ENCODE results near the gene RNLS. TPM values are rescaled to one million over a fixed set of nuclear protein-coding genes. Genes with fewer than 3 reads are reported as not detected.

The RNLS gene
- polyA plus RNA-seq, 3 donors from 2014 or later: 4.8 to 7.0 (median 6.4) TPM

GRCh38 chr10:88386204-88386788, 196.8 kb downstream of the RNLS start:
- Mint-ChIP-seq H3K36me3 (no peaks in the 10 kb centered on the region), H3K4me3 (peak overlapping the region in 4 of 5 donors; percentile 55 to 75 (median 63)), H3K4me1 (peaks cover 13 to 21% of the 10 kb centered on the region in 2 donors), H3K9me3 (peaks cover 0 to 2% (median 0%) of the 10 kb centered on the region in 6 donors), H3K27me3 (ENCODE audit: low read depth in 3 of 3) (peaks cover 0 to 4% (median 0%) of the 10 kb centered on the region in 3 donors), H3K27ac (peak overlapping the region in 4 of 6 donors; percentile 11 to 74 (median 38))
- no peak for DNase-seq

DNA sequence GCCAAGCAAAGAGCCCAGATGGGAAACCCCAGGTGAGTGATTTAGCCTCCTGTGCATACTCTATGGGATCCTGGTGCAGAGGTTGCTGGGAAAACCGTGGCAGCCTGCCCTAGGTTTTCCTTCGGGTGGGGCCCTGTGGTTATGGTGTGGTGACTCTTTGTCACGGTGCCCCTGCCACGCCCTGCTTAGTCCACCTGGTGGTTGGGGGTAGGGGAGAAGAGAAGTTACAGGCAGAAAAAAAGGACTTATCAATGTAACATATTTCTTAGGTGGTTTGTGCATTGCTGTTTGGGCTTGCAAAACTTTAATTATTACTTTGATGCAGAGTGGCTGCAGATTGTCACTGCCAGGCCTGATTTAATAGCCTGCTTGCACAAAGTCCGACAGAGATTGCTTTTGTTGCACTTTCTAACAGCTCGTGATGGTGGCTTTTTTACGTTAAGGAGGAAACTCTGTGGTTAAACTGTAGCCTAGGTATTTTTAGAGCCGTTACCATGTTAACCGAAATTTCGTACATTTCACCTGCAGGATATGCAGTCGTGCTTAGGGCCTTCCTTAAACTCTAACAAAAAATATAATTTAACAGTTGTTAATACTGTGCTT, 197.4 kb downstream of the RNLS start:
- Mint-ChIP-seq H3K9me3 (peaks cover 0 to 2% (median 0%) of the 10 kb centered on the region in 6 donors), H3K27ac (peak overlapping the region in 5 of 6 donors; percentile 32 to 71 (median 51)), H3K4me1 (peaks cover 13 to 21% of the 10 kb centered on the region in 2 donors), H3K36me3 (no peaks in the 10 kb centered on the region), H3K27me3 (ENCODE audit: low read depth in 3 of 3) (peaks cover 0 to 4% (median 0%) of the 10 kb centered on the region in 3 donors), H3K4me3 (peak overlapping the region; percentile 55 to 75 (median 65))
- DNase-seq: peak; percentile 28 to 54 (median 42)

GRCh38 chr10:88383276-88383675, 199.8 kb downstream of the RNLS start:
- H3K9me3 Mint-ChIP-seq: peaks cover 0 to 2% (median 0%) of the 10 kb centered on the region in 6 donors
- no peaks in the 10 kb centered on the region for H3K36me3 Mint-ChIP-seq
- H3K4me3 Mint-ChIP-seq: no peak overlapping the region
- DNase-seq: no peak
- peaks cover 7 to 18% of the 10 kb centered on the region in 2 donors for H3K4me1 Mint-ChIP-seq
- no peak overlapping the region for H3K27ac Mint-ChIP-seq
- peaks cover 0 to 4% (median 0%) of the 10 kb centered on the region in 3 donors for H3K27me3 Mint-ChIP-seq (ENCODE audit: low read depth in 3 of 3)

GRCh38 chr10:88382699-88383098, 200.4 kb downstream of the RNLS start:
- no peaks in the 10 kb centered on the region for H3K36me3 Mint-ChIP-seq
- peaks cover 0 to 4% (median 0%) of the 10 kb centered on the region in 3 donors for H3K27me3 Mint-ChIP-seq (ENCODE audit: low read depth in 3 of 3)
- no peak overlapping the region for H3K4me3 Mint-ChIP-seq
- peaks cover 7 to 18% of the 10 kb centered on the region in 2 donors for H3K4me1 Mint-ChIP-seq
- no peak overlapping the region for H3K27ac Mint-ChIP-seq
- H3K9me3 Mint-ChIP-seq: peaks cover 0 to 2% (median 0%) of the 10 kb centered on the region in 6 donors
- no peak for DNase-seq

- H3K4me1 Mint-ChIP-seq: peaks cover 0 to 7% of the 10 kb centered on the region in 2 donors
- H3K27ac Mint-ChIP-seq: no peak overlapping the region
- peaks cover 0 to 2% (median 0%) of the 10 kb centered on the region in 6 donors for H3K9me3 Mint-ChIP-seq
- H3K36me3 Mint-ChIP-seq: no peaks in the 10 kb centered on the region
- DNase-seq: no peak
- H3K4me3 Mint-ChIP-seq: no peak overlapping the region
- H3K27me3 Mint-ChIP-seq (ENCODE audit: low read depth in 3 of 3): peaks cover 0 to 1% (median 0%) of the 10 kb centered on the region in 3 donors
Measured at GRCh38 chr10:88379575-88379974, 203.5 kb downstream of the RNLS start.

DNA sequence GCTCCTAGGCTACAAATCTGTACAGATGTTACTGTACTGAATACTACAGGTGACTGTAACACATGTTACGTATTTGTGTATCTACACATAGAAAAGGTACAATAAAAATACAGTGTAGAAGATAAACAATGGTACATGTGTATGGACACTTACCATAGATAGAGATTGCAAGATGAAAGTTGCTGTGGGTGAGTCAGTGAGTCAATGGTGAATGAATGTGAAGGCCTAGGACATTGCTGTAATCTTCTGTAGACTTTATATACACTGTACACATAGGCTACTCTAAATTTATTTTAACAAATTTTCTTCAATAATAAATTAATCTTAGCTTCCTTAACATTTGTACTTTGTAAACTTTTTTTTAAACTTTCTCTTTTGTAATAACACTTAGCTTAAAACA, 205.6 kb downstream of the RNLS start:
- Mint-ChIP-seq H3K36me3 (no peaks in the 10 kb centered on the region), H3K4me1 (no peaks in the 10 kb centered on the region), H3K4me3 (no peak overlapping the region), H3K27me3 (ENCODE audit: low read depth in 3 of 3) (peaks cover 0 to 3% (median 0%) of the 10 kb centered on the region in 3 donors), H3K9me3 (peaks cover 0 to 2% (median 0%) of the 10 kb centered on the region in 6 donors), H3K27ac (no peak overlapping the region)
- DNase-seq: no peak

- DNase-seq: no peak
- no peak overlapping the region for H3K27ac Mint-ChIP-seq
- H3K9me3 Mint-ChIP-seq: no peaks in the 10 kb centered on the region
- H3K4me1 Mint-ChIP-seq: no peaks in the 10 kb centered on the region
- peaks cover 0 to 3% (median 0%) of the 10 kb centered on the region in 3 donors for H3K27me3 Mint-ChIP-seq (ENCODE audit: low read depth in 3 of 3)
- no peaks in the 10 kb centered on the region for H3K36me3 Mint-ChIP-seq
- no peak overlapping the region for H3K4me3 Mint-ChIP-seq
Measured at GRCh38 chr10:88374392-88375175, 208.5 kb downstream of the RNLS start.

- Mint-ChIP-seq H3K36me3 (no peaks in the 10 kb centered on the region), H3K4me3 (no peak overlapping the region), H3K9me3 (no peaks in the 10 kb centered on the region), H3K27ac (no peak overlapping the region), H3K27me3 (ENCODE audit: low read depth in 3 of 3) (peaks cover 0 to 3% (median 0%) of the 10 kb centered on the region in 3 donors), H3K4me1 (no peaks in the 10 kb centered on the region)
- no peak for DNase-seq
Measured at GRCh38 chr10:88372881-88373592, 210.1 kb downstream of the RNLS start.

DNA sequence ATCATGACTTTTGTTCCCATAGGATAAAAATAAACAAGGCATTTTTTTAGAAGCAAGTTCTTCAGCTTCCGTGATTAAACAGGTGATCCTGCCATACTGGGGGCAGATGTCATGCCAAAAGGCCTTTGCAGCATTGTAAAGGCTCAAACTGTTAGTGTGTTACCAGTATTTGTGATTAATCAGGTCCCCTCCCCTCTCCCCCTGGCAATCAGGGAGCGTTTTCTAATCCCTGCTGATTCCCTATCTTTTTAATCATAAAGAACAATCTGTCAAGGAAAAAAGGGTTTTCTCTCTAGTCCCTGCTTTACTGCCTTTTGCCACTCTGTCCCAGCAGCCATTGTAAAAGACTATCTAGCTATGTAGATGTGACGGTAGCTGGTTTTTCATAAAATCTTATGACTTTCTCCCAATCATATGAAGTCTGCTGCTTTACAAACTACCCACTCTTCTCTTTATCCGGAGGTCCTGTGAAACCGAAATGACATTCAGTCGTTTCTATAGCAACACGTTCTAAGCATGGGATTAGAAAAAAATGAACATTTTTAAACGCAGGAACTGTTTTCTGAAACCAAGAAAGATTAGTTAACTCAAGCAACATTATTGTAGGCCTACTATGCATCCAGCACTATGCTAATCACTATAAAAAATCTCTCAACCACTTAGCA, 210.9 kb downstream of the RNLS start:
- H3K4me3 Mint-ChIP-seq: no peak overlapping the region
- peaks cover 0 to 2% (median 1%) of the 10 kb centered on the region in 3 donors for H3K27me3 Mint-ChIP-seq (ENCODE audit: low read depth in 3 of 3)
- no peaks in the 10 kb centered on the region for H3K4me1 Mint-ChIP-seq

DNA sequence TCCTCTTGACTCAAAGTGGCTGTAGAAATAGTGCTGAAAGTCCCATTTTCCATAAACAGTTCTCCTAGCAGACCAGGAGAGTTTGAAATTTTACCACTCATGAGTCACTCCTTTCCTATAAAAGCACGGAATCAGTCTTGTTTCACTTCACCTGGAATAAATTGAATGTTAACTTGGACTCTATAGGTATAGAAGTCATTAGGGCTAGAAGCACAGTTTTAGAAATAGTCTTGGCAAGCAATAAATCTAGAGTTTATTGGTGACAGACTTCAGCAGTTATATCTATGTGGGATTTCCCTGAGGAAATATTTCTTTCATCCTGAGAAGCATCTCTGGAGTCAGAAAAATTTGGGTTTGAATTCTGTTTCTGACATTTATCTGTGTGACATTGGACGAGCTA, 212.4 kb downstream of the RNLS start:
- Mint-ChIP-seq H3K9me3 (no peaks in the 10 kb centered on the region), H3K36me3 (no peaks in the 10 kb centered on the region), H3K4me1 (no peaks in the 10 kb centered on the region), H3K27me3 (ENCODE audit: low read depth in 3 of 3) (peaks cover 0 to 2% (median 1%) of the 10 kb centered on the region in 3 donors), H3K4me3 (no peak overlapping the region), H3K27ac (no peak overlapping the region)
- no peak for DNase-seq

More for the DNA sequence above, 210.9 kb downstream of the RNLS start:
- Mint-ChIP-seq H3K9me3 (no peaks in the 10 kb centered on the region), H3K27ac (no peak overlapping the region), H3K36me3 (no peaks in the 10 kb centered on the region)
- DNase-seq: no peak

GRCh38 chr10:88366772-88367171, 216.3 kb downstream of the RNLS start:
- DNase-seq: no peak
- Mint-ChIP-seq H3K4me3 (no peak overlapping the region), H3K27me3 (ENCODE audit: low read depth in 3 of 3) (peaks cover 0 to 2% (median 0%) of the 10 kb centered on the region in 3 donors), H3K27ac (no peak overlapping the region), H3K36me3 (no peaks in the 10 kb centered on the region), H3K4me1 (no peaks in the 10 kb centered on the region), H3K9me3 (no peaks in the 10 kb centered on the region)

DNA sequence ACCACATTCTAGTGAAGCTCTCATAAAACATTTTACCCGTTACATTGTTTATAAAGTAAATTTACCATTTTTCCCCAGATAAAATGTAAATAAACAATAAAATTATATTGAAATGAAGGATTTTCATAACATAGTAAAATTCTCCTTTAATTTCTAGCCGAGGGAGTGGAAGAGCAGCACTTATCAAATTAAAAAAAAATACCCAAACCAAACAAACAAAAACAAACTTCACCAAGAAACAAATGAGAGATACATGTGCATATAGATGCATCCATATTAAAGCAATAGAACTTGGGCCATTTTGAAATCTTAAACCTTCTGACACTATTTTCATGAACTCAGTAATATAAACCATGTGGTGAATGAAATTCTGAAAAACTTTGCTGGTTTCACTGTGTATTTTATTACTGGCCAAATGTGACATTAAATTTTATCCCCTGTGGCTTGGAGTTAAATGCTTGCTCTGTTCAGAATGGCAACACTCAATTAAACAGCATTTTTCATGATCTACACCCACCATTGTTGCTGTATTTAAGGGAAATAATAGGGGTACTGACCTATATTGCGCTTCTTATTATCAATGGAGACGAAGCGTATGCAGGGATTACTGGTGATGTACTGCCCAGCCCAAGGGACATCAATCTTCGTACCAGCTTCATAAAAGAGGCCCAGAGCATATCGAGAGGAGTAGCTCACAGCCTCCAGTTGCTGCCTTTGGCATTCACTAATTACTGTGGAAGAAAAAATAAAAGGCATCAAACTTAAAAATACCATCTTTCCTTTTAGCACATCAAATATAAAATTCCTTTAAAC, 220.9 kb downstream of the RNLS start:
- Mint-ChIP-seq H3K4me3 (no peak overlapping the region), H3K27me3 (ENCODE audit: low read depth in 3 of 3) (peaks cover 0 to 3% (median 0%) of the 10 kb centered on the region in 3 donors)
- no peak for DNase-seq

More for the DNA sequence above, 220.9 kb downstream of the RNLS start:
- peaks cover 0 to 3% (median 0%) of the 10 kb centered on the region in 3 donors for H3K36me3 Mint-ChIP-seq
- H3K27ac Mint-ChIP-seq: no peak overlapping the region
- H3K9me3 Mint-ChIP-seq: no peaks in the 10 kb centered on the region
- no peaks in the 10 kb centered on the region for H3K4me1 Mint-ChIP-seq
